SU-DHL-6 (cell line): ENCODE results near the gene PCSK9.

Experiments used
- EZH2phosphoT487 ChIP-seq: fragments of 200-600 bp; sonication (generic), shearing (Covaris generic); conservative IDR thresholded peaks from 2 replicates; pipeline ENCODE4 v1.6.1; 2018; ENCODE audit warnings: mild to moderate bottlenecking, antibody characterized with exemption, low read length, moderate library complexity, mixed read lengths
- TF ChIP-seq, protein P1 (sequence below): fragments of 200-600 bp; sonication (generic); IDR thresholded peaks from one replicate; pipeline ENCODE4 v1.5.1; 2017; ENCODE audit warnings: antibody characterized with exemption, mild to moderate bottlenecking, low read length, moderate library complexity; ENCODE audit not compliant: insufficient read depth, poor library complexity, severe bottlenecking

DNA sequence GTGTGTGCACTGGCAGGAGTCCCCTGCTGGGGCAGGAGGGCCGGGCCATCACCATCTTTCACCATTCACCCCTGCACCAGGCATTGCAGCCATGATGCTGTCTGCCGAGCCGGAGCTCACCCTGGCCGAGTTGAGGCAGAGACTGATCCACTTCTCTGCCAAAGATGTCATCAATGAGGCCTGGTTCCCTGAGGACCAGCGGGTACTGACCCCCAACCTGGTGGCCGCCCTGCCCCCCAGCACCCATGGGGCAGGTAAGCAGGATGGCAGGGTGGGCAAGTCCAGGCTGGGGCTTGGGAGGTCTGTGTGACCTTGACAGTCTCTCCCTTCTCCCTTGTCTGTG lies 18.6 kb downstream of the PCSK9 start:
- TF ChIP-seq, protein P1, sequence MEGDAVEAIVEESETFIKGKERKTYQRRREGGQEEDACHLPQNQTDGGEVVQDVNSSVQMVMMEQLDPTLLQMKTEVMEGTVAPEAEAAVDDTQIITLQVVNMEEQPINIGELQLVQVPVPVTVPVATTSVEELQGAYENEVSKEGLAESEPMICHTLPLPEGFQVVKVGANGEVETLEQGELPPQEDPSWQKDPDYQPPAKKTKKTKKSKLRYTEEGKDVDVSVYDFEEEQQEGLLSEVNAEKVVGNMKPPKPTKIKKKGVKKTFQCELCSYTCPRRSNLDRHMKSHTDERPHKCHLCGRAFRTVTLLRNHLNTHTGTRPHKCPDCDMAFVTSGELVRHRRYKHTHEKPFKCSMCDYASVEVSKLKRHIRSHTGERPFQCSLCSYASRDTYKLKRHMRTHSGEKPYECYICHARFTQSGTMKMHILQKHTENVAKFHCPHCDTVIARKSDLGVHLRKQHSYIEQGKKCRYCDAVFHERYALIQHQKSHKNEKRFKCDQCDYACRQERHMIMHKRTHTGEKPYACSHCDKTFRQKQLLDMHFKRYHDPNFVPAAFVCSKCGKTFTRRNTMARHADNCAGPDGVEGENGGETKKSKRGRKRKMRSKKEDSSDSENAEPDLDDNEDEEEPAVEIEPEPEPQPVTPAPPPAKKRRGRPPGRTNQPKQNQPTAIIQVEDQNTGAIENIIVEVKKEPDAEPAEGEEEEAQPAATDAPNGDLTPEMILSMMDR, result no peak
- TF ChIP-seq EZH2phosphoT487, result no peak
